GM10248 (cell line): ENCODE results near the gene PSMC3IP.
"Not testable (repeated sequence)": the region's sequence is repeated elsewhere in the genome, so short reads cannot be mapped to it uniquely, and the experiment has no call there.

Experiments
- CTCF ChIA-PET: fragments of 300-600 bp; sonication (Branson Sonifier 250); formaldehyde crosslinking; extraction: SDS; loops from one replicate; lab custom pipeline; 2021; ENCODE audit warnings: antibody characterized with exemption; lab: Yijun Ruan, JAX
- POLR2A ChIA-PET: fragments of 350-650 bp; sonication (Branson Sonifier 250); formaldehyde crosslinking; extraction: SDS; loops from one replicate; lab custom pipeline; 2020; ENCODE audit warnings: antibody characterized with exemption; lab: Yijun Ruan, JAX
- DNase-seq: peaks from one replicate; pipeline ENCODE4 v3.0.0; 2012; ENCODE audit errors: extremely low spot score
- CTCF ChIP-seq: IDR thresholded peaks from 2 replicates; pipeline ENCODE4 v1.5.1; 2012; ENCODE audit warnings: mild to moderate bottlenecking, low read depth; ENCODE audit errors: extremely low read depth, missing control alignments, control extremely low read depth

The PSMC3IP gene

GRCh38 chr17:42548070-42548837 is 29.3 kb downstream of the PSMC3IP start:
- ChIA-PET POLR2A (interaction anchor here (1.0 kb wide), 1 partner anchor 12 kb away, joined by 4 read pairs; the partner anchor contains the start of gene NAGLU), CTCF (interaction anchor here (0.7 to 2.0 kb wide), 18 partner anchors 9 to 276 kb away, joined by 3 to 11 read pairs (median 4); partner anchors contain the start of genes BECN1, NAGLU and PSMC3IP)
- TF ChIP-seq CTCF: peak; percentile 77
- DNase-seq: peak; percentile 93

GRCh38 chr17:42547698-42548069 is 29.8 kb downstream of the PSMC3IP start:
- ChIA-PET CTCF (interaction anchor here (1.0 to 2.0 kb wide), 7 partner anchors 11 to 276 kb away, joined by 3 to 11 read pairs (median 6); partner anchors contain the start of genes BECN1 and NAGLU), POLR2A (interaction anchor here (1.0 kb wide), 1 partner anchor 11 kb away, joined by 4 read pairs; the partner anchor contains the start of gene NAGLU)
- no peak for TF ChIP-seq CTCF
- DNase-seq: no peak

GRCh38 chr17:42547001-42547461 is 30.5 kb downstream of the PSMC3IP start:
- ChIA-PET CTCF (no interaction called here), POLR2A (no interaction called here)
- no peak for DNase-seq
- TF ChIP-seq CTCF: no peak

- CTCF ChIA-PET: interaction anchor here (1.0 kb wide), 1 partner anchor 32 kb away, joined by 3 read pairs; no protein-coding TSS in a partner anchor
- DNase-seq, POLR2A ChIA-PET: not testable (repeated sequence)
Observed at GRCh38 chr17:42545755-42546505, 31.6 kb downstream of the PSMC3IP start.

- TF ChIP-seq CTCF: no peak
- CTCF ChIA-PET: interaction anchor here (1.0 kb wide), 1 partner anchor 31 kb away, joined by 3 read pairs; no protein-coding TSS in a partner anchor
- DNase-seq: no peak
- POLR2A ChIA-PET: no interaction called here
Observed at GRCh38 chr17:42544874-42545283, 32.6 kb downstream of the PSMC3IP start.

GRCh38 chr17:42543190-42544079 is 34.1 kb downstream of the PSMC3IP start:
- CTCF ChIA-PET: interaction anchor here (1.1 kb wide), 1 partner anchor 35 kb away, joined by 3 read pairs; no protein-coding TSS in a partner anchor
- POLR2A ChIA-PET: interaction anchor here (0.6 kb wide), 1 partner anchor 216 kb away, joined by 4 read pairs; no protein-coding TSS in a partner anchor
- no peak for DNase-seq
- no peak for TF ChIP-seq CTCF
